ENCODE data around the gene CLEC4F.
A peak's percentile ranks its signal among the peaks of the same experiment; 100 is the strongest.
"Not testable (repeated sequence)": the region's sequence is repeated elsewhere in the genome, so short reads cannot be mapped to it uniquely, and the experiment has no call there.

Gene CLEC4F

DNA sequence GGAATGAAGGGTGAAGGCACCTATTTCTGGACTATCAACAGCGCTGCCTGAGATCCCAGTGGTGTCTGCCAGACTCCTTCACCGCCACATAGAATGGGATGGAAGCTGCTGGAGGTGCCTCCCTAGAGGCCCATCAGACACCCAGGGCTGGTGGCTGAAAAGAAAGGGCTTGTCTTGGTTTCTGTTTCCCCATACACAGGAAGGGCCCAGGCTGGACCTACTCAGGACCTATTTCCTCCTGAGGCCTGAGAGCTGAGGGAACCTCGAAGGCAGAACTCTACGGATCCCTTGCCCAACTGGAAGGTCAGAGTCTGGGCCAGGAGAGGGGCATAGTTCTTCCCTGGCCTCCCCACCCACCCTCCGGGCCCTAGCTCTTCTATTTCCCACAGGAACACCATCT lies 2.9 kb upstream of the CLEC4F start:
- no peak for DNase-seq

DNA sequence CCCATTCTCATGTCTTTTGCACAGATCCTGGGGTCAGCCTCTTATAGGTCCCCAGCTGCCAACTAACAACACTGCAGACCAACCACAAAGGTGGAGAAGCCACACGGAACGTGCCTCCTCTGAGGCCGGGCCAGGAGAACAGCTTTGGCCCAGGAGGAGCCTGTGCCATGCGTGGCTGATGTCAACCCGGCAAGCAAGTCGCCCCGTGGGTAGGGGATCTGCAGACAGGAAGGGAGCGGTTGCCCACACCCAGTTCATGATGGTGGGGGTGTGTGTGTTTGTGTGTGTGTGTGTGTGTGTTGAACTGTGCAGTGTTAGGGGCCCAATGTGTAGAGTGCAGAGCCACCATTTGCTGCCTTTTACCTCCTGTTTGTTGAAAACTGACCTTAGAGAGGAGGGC lies 2.4 kb upstream of the CLEC4F start:
- no peak for DNase-seq

DNA sequence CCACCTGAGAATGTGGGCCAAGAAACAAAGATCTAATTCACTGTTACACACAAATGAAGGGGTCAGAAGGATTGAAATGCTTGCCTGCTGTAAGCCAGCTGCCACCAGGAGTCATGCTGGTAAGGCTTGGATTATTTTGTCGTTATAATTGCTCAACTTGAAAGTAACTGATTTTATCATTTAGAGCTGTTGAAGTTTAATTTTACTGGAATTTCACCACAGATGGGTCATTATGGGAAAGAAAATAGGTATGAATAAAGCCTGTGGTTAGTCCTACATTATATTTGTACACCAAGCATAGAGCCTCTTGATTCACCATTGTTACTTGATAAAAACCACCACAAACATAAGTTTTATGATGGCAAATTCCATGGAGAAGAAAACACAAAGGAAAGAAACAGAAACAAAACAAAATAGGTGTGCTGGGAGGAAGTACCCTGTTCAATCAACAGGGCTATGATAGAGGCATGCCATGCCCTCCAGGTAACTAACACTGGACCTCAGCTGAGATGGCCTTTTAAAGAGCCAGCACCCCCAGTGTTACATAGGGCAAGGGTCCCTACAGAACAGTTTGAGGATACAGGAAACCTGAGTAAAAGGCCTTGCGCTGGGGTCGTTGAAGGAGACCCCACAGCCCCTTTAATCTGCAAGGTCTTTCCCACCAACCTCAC lies 3.0 kb downstream of the CLEC4F start:
- DNase-seq = no peak

DNA sequence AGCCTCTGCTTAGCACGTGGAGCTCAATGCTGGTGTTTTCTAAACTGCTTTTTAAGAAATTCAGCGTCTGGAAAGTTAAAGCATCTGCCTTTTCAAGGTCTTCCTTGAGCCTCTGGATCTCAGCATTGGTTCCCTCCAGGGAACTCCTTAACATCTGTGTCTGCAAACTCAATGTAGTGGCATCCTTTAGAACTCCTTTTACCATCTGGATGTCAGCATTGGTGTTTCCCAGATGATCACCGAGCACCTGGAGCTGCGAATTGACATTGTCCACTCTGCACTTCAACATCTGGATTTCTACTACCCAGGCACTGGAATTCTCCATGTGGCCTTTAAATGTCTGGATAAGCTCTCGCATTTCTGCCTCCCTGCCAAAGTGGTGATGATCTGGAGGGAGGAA lies 3.7 kb downstream of the CLEC4F start:
- DNase-seq = no peak

DNA sequence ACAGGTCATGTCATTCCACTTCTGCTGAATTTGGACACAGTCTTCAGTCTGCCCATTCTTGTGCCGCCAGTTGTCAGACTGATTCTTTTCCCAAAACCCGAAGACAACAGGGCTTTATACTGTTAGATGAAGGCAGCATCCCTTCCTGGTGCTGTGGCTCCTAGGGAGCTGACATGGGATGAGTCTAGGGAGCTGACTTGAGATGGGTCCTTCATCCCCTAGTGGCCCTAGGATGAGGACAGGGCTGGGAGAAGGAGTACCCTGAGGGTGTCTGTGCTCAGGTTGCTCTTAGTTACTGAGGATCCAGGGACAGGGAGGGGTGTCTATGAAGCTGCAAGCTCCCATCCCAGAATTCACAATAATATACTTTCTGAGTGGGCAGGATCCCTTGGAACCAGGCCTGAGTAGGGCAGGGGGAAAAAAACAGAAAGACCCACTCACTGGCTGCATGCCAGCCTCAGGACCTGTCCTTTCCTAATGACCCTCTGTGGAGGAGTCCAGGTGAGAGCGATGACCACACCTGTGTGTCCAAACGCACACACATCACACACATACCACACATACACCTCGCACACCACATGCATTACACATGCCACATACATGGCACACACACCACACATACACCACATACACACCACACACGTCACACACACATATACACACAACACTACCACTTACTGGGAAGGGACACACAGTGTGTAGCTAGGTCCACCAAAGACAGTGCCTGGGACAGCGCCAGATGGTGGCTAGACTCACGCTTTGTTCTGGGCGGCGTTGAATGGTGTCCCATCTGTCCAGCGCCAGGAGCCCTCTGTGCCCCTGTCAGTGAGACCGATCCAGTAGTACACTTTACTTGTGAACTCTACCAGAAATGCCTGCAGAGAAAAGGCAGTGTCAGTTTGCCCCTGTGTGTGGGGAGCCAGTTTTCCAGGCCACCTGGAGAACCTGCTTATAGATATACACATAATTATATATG lies 11.1 kb downstream of the CLEC4F start:
- DNase-seq = no peak

DNA sequence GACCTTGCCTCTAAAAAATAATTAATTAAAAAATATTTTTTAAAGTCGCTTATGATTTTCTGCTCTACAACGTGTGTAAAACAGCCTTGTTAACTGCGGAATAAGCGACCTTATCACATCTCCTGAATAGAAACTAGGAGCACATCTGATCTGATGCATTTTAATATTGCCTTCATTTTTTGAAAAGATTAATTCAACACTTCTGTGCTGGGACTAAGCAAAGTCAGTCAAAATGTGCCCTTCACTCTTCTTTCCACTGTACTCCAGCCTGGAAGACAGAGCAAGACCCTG lies 12.6 kb downstream of the CLEC4F start:
- DNase-seq = no peak

DNA sequence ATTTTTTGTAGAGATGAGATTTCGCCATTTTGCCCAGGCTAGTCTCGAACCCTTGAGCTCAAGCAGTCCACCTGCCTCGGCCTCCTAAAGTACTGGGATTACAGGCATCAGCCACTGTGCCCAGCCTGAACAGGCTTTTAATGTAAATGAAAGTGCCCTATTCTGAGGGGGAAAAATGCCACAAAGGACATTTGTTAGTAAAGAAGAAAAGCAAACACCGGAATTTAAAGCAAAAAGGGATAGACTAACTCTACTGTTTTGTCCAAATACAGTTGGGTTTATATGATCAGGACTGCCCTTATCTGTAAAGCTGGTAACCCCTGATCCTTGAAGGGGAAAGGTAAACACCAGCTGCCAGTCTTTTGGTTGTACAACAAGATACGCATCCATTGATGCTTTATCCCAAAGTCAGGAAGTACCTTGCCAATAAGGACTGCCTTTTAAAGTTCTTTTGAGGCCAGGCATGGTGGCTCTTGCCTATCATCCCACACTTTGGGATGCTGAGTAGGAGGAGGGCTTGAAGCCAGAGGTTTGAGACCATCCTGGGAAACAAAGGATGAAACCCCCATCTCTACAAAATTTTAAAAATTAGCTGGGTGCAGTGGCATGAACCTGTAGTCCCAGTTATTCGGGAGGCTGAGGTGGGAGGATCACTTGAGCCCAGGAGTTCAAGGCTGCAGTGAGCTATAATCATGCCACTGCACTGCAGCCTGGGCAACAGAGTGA lies 13.1 kb downstream of the CLEC4F start:
- DNase-seq = no peak

DNA sequence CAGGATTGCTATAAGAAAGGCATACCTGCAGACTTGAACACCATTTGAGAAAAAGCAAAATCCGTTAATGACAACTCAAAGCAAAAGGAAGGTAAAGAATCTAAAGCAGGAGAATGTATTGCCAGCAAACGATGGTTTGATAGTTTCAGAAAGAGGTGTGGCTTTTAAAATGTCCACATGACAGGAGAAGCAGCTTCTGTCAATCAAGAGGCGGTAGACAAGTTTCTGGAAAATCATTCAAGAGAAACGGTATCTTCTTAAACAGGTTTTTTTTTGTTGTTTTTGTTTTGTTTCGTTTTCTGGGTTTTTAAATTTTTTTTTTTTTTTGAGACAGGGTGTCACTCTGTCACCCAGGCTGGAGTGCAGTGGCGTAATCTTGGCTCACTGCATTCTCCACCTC lies 13.8 kb downstream of the CLEC4F start:
- no peak for DNase-seq

DNA sequence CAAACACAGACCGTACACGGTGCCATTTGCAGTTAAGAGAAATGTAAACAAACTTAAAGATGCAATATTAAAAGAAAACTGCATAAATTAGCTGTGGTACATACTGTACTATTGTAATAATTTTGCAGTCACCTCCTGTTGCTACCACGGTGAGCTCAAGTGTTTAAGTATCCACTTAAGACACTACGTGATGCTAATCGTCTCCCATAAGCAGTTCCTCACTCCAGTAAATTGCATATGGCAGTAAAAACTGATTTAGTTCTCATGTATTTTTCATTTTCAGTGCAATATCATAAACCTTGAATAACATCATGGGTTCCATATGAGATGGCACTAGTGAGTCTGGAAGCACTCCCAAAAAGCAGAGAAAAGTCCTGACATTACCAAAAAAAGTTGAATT lies 14.4 kb downstream of the CLEC4F start:
- no peak for DNase-seq

DNA sequence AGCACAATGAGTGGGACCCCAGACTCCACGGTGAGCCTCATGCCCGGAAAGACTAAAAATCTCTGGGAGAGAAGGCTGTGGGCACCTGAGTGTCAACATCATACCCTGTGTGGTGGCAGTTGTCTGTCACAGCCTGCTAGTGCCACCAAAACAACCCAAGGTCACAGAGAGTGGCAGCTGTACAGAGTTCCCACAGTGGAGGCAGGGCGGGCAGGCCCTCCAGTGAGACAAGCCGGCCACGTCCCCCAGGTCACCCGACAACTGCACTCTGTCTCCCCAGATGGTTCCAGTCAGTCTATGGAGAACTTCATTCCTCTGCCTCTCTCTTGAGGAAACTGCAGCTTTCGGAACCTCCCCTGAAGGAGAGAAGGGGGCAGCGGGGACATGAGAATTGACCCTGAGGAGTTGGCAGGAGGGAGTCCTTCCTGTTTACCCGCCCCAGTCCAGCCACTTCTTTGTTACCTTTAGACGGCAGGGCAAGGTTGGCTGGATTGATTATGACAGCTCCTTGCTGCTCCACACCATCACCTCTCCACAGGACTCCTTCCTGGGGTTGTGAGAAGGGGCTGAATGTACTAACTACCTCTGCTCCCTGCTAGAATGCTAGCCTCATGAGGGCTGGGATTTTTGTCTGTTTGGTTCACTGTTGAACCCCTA lies 18.7 kb downstream of the CLEC4F start:
- DNase-seq = no peak

DNA sequence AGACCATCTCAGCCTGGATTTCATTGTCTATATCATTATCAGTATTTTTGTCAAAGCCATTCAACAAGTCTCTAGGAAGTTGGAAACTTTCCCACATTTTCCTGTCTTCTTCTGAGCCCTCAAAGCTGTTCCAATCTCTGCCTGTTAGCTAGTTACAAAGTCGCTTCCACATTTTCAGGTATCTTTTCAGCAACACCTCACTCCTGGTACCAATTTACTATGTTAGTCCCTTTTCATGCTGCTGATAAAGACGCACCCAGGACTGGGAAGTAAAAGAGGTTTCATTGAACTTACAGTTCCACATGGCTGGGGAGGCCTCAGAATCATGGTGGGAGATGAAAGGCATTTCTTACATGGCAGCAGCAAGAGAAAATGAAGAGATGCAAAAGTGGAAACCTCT lies 20.7 kb downstream of the CLEC4F start:
- DNase-seq = no peak

DNA sequence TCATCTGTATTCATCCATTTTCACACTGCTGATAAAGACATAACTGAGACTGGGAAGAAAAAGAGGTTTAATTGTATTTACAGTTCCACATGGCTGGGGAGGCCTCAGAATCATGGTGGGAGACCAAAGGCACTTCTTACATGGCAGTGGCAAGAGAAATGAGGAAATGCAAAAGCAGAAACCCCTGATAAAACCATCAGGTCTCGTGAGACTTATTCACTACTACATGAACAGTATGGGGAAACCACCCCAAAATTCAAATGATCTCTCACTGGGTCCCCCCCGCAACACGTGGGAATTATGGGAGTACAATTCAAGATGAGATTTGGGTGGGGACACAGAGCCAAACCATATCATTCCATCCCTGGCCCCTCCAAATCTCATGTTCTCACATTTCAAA lies 22.4 kb downstream of the CLEC4F start:
- not testable (repeated sequence) for DNase-seq

DNA sequence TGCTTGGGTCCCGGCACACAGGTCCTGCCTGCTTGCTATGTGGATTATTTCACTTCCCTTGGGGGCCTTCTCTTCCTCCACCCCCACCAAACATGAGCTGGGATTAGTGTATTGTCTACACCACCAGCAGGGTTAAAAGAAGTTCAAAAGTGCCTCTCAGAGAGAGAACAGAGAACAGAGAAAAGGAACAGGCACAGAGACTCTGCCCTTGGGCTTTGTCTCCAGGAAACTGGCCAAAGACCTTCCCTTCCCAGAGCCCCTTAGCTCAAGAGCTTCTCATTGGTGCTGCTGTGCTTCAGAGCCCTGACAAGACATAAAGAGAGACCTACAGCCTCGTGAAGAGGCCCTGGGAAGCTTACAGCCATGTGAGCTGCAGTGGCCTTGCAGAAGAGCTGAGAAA lies 22.9 kb downstream of the CLEC4F start:
- DNase-seq = no peak

DNA sequence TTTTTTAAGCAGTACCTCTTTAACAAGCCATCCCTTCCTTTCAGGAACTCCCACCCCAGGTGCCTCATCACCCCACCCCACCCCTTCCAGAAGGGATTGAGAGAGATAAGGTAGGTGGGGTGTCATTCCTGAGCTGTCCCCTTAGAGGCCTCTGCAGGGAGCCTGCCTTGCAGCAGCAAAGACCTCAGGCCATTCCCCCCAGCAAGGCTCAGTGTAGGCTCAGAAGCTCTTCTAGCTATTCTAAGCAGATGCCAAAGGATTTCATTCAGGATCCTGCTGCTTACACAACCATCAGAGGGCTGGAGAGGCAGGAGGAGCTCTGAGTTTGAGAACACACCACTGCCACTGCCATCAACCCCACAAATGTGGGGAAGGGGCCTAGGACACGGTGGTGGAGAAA lies 24.1 kb downstream of the CLEC4F start:
- DNase-seq = no peak

DNA sequence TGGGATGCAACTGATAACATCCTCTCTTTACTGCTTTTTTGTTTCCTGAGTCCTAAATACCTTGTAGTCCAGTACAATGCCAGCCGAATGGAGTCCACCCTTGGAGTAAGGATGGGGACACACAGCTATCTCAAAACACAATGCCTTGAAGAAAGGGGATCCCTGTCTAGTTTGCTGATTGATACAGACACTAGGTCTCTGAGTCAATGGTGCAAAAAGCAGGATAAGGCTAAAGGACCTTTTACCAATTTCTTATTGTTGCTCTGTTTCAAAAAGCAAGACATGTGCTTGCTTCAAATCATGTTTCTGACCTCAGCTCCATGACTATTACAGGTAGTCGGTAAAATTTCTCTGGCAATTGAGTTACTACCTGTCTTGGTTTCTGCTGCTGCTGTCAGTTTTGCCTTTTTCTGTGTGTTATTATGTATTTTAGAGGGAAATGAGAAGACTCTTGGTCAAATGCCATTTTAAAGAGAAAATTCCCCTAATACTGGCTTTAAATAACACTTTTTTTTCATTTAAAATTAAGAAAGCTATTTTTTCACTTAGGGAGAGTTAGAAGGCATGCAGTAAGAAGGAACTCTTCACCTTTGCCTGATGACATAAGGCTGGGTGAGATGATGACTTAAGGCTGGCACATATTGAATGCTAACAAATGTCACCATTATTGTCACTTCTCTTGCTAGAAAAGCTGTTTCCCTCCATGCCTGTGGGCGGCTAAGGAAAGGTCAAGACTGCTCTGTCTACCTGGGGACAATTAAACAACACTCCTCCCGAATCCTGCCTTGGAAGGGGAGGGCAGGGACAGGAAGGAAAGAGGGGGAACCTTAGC lies 25.0 kb downstream of the CLEC4F start:
- DNase-seq = no peak

DNA sequence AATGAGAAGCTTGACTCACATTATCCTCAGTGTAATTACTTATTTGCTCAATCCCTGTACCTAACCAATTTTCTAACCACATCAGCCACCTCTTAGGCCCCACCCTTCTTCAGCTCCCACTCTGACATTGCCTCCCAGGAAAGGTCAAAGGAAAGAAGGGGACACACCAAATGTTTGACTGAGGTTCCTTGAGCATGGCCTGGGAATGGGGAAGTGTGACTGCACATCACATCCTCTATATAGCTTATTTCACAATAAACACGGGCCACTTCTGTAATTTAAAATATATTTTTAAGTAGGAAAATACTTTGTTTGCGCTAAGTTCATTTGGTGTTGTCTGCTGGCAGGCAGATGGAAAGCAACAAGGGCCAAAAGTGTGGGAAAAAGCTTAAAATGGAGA lies 26.9 kb downstream of the CLEC4F start:
- no peak for DNase-seq

DNA sequence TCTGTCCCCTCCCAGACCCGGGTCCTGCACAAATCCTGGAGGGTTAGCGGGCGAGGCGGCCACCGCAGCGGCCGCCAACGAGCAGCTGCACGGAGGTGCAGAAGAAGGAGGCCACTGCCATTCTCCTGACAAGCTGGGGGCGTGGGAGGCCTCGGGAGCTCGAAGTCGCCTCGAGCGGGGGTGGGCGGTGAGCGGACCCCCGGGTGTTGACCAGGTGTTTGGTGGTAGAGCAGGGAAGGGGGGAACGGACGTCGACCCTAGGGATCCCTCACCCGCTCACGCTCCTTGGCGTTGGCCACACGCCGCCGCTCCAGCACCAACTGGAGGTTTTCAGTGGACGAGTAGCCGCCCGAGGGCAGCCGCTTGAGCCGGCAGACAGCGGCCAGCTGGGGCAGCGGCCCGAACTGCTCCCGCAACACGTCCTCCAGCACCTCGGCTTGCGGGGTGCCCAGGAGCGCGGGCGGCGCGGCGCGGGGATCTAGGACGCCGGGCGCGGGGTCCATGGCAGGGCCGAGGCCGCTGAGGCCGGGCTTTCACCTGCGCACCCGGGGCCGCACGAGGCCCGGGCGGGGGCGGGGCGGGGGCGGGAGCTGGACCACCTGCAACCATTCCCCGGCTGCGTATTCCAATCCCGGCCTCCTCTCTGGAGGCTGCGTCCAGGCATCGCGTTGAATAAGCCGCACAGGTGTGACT lies 30.1 kb downstream of the CLEC4F start, which contains the start of gene FIGLA:
Gene FIGLA, minus strand, starts transcription at position 508 of the 693 bp plus-strand sequence. Its CDS starts 5 bp downstream, at position 503.
- DNase-seq = no peak

DNA sequence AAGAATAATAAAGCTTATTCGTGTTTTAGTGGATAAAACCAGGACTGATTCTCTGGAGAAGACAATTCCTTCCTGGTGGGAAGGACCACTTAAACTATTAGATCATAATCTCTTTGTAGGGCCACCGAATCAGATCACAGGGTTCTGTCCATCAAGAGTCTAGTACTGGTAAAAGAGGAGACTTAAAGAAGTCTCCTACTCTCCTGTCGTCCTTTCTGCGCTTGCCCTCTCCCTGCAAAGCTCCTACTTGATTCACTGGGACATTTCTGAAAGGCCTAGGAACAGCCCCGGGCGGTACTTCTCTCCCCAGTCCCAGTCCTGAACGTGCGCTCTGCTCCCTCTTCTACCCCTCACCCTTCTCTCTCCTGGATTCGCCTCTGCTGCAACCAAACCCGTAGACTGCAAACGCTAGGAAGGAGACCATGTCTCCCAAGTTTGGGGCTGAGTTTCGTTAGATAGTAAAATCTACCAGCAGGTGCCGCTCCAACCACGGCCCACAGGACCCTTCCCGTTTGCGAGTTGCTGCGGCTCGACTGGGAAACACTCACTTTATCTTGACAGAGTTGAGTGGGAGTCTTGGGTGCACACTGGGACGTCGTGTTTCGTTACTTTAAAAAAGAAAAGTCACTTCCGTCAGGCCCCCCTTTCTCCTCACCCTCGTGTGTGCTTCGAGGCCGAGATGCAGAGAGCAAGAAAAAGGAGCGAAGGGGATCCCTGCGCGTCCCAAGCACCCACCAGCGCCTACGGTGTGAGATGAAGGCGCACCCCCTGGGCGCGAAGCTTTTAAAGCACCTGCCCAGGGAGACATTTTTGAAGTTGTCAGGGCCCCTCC lies 30.9 kb downstream of the CLEC4F start:
- peak; percentile 27 to 51 for DNase-seq

DNA sequence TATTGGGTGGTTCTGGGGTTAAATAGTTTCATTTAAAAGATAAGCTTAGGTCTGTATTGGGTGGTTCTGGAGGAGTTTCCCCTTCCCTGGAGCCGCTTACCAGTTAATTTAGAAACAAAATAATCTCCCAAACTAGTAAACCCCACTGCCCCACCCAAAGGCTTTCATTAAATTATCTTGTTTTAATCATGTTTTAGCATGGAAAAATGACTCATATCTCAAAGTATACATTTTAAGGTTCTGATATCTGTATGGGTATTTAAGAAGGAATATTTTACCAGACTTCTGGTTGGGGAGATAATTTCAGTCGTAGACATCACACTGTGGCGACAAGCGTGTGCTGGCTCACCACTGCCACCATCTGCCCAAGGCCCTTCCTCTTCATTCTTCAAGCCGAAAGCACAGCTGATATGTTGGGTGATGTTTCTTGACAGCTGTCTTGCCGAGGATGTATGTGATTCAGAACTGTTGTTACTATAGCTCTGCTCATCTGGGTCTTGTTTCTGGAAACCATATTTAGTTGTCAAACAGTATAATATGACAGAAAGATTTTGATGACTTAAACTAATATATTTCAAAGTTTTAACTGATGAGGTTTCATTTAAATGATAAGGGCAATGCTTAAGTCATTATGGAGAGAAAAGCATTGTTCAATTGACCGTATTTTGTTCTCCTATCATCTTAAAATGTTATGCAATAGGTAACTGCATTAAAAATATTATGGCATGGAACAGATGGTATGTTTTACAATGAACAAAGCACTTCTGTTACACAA lies 35.1 kb downstream of the CLEC4F start:
- peak; percentile 16 to 62 for DNase-seq

DNA sequence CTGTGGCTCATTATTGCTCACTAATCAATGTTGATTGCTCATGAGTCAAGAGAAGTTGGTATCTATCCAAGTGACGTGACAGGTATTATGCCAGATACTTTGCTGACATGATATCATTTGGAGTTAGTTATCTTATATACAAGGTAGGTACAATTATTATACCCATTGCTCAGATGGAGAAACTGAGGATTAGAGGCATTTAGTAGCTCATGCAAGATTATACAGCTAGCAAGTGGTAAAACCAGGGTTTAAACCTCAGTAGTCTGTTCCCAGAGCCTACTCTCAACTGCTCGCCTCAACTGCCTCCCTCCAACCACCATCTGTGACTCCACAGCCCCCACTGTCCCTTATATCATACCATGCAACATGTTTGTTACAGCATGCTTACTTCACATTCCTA lies 36.1 kb downstream of the CLEC4F start:
- DNase-seq = no peak
